AG10803 (cell line): Measurements from ENCODE around the gene PRSS57.

ENCODE experiments used
- DNase-seq: peaks from one replicate; pipeline ENCODE4 v3.0.0; 2010; ENCODE audit warnings: low read depth
- H3K4me3 ChIP-seq: 2 replicates; pipeline ENCODE4 v1.5.1; 2011; ENCODE audit warnings: mild to moderate bottlenecking, low read length, control low read depth
- TF ChIP-seq, protein P1 (sequence below): conservative IDR thresholded peaks from 2 replicates; pipeline ENCODE4 v1.5.1; 2011; ENCODE audit warnings: mild to moderate bottlenecking, low read length, control low read depth, inconsistent platforms

PRSS57 gene

DNA sequence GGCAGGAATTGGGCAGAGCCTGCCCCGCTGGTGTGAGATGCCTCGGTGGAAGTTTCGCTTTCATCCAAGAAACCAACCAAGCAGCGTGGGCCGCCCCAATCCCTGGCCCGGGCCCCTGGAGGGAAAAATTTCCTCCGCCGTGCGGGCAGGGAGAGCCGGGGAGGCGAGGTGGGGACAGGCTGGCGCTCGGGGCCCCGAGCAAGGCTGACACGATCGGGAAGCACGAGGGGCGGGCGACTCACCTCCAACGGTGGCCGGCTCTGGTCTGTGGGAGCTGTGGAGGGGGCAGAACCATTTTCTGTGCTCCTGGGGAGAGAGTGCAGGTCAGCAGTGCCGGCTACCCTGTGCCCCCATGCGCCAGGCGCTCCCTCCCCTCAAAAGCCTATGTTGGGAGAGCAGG is 43.3 kb downstream of the PRSS57 start:
- no peak overlapping the region for H3K4me3 ChIP-seq
- DNase-seq: no peak
- TF ChIP-seq, protein P1, sequence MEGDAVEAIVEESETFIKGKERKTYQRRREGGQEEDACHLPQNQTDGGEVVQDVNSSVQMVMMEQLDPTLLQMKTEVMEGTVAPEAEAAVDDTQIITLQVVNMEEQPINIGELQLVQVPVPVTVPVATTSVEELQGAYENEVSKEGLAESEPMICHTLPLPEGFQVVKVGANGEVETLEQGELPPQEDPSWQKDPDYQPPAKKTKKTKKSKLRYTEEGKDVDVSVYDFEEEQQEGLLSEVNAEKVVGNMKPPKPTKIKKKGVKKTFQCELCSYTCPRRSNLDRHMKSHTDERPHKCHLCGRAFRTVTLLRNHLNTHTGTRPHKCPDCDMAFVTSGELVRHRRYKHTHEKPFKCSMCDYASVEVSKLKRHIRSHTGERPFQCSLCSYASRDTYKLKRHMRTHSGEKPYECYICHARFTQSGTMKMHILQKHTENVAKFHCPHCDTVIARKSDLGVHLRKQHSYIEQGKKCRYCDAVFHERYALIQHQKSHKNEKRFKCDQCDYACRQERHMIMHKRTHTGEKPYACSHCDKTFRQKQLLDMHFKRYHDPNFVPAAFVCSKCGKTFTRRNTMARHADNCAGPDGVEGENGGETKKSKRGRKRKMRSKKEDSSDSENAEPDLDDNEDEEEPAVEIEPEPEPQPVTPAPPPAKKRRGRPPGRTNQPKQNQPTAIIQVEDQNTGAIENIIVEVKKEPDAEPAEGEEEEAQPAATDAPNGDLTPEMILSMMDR: no peak

DNA sequence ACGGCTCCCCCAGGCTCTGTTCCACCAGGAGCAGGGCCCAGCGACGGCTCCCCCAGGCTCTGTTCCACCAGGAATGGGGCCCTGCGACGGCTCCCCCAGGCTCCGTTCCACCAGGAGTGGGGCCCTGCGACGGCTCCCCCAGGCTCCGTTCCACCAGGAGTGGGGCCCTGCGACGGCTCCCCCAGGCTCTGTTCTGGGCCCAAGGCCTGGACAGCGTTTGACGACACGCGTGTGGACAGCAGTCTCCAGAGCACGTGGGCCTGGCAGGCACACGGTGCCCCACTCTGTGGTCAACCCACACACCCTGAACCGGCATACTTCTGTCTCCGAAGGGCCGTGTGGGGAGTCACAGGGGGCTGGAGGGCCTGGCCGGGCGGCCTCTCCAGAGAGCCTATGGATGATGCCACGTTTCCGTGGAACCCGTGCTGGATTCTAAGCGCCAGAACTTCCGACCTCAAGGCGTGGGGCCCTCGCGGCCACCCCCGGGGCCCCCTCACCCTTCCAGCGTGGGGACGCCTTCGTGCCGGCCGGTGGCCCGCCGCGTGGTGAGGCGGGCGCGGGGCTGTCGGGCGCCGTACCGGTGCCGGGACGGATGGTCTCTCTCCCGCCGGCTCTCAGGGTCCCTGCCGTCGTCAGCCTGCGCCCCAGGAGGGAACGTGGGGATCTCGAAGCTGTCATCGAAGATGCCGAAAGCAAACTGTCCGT is 44.0 kb downstream of the PRSS57 start:
- no peak overlapping the region for H3K4me3 ChIP-seq
- TF ChIP-seq, protein P1: no peak
- DNase-seq: no peak

DNA sequence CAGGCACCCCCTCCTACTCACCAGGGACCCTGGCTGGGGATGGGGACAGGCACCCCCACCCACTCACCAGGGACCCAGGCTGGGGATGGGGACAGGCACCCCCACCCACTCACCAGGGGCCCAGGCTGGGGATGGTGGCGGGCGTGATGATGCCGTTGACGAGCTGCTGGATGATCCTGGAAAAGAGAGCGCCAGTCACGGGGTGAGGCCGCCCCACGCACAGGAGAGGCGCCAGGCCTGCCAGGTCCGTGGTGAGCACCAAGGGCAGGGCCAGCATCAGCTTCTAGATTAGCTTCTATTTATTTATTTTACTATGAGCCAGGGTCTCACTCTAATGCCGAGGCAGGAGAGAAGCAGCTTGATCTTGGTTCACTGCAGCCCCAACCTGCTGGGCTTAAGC is 45.1 kb downstream of the PRSS57 start:
- DNase-seq: no peak
- TF ChIP-seq, protein P1: no peak
- no peak overlapping the region for H3K4me3 ChIP-seq

DNA sequence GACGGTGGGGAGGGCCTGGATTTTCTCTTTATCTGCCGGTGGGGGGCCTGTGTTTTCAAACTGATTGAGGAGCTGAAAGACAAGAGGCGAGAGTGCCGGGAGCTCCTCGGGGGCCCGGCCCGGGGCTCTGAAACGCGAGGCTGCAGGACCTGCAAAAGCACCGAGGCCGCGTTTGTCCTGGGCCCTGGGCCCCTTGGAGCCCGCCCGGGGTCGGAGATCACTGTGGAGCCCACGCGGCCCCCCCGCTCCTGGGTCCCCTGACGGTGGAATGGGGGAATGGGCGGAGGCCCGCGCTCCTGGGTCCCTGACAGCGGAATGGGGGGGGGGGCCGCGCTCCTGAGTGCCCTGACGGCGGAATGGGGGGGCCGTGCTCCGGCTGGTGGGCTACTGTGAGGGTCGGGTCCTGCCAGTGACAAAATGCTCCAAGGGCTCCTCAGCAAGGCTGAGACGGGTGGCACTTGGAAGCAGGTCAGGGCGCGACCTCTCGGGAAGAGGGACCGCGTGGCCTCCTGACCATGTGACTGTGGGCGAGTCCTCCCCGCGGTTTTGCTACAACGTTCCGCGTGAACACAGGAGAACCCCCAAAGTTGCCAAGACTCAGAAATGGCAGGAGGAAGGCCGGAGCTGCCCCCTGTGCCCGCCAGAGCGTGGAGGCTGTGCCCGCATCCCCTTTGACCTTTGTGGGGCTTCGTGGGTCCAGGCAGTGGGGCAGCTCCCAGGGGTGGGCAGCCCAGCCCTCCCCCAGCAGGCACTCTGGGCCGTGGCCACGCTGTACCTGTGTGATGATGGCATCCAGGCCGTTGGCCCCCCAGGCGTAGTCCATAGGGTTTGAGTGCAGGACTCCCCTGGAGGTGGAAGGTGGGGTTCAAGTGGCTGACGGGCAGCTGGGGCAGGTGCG is 46.1 kb downstream of the PRSS57 start:
- DNase-seq: no peak
- no peak overlapping the region for H3K4me3 ChIP-seq
- TF ChIP-seq, protein P1: no peak

DNA sequence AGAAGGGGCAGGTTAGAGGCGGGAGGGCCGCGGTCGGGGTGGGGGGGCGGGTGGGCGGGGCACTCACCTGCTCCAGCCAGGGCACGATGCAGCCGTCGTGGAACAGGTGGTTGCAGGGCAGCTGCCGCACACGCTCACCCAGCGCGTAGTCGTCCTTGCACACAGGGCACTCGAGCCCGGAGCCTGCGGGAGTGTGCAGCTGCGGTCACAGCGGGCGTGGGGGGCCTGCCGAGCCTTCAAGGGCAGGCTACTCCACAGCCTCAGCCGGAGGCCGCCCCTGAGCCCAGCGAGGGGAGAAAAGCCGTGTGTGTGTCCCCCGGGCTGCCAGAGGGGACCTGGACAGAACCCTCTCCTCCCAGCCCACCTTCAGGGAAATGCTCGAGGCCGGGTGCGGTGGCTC is 46.9 kb downstream of the PRSS57 start:
- H3K4me3 ChIP-seq: no peak overlapping the region
- TF ChIP-seq, protein P1: no peak
- no peak for DNase-seq

DNA sequence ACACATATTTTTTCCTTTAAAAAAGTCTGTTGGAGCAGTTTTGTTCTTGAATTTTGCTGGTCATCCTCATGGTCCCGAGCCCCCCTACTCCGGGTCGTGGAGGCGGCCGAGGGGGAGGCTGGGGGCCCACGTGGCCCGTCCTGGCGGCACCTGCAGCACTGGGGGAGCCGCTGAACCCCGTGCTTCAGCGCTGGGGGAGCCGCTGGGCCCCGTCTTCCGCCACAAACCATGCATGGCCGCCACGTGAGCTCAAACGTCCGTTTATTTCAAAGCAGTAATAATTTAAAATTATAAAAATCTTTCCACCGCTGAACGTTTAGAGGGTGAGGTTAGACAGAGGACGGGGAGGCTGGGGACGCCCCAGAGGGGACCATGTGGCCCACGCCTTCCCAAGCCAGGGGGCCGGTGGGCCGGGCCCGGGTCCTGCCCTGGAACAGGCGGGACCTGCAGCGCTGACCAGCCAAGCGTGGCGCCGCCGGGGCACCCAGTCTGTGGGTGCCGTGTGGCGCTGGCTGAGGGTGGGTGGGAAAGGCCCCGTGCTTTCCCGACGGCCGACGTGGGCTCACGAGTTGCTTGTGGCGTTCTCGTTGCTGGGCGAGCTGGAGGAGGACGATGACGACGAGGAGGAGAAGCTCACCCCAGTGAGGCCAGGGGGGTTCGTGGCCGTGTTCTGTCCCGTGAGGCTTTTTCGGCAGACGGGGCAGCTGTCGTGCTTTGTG is 47.5 kb downstream of the PRSS57 start:
- DNase-seq: no peak
- TF ChIP-seq, protein P1: no peak
- H3K4me3 ChIP-seq: no peak overlapping the region
